Epithelial cell of proximal tubule (primary cell): ENCODE results near the gene NDUFC2. TPM values are rescaled to one million over a fixed set of nuclear protein-coding genes. Genes with fewer than 3 reads are reported as not detected.

Source experiments
- DNase-seq: peaks from one replicate; pipeline ENCODE4 v3.0.0-alpha.2; 2011; ENCODE audit warnings: low read depth
- H3K4me3 ChIP-seq: 2 replicates; pipeline ENCODE4 v1.5.1; 2011; ENCODE audit warnings: low read depth, mild to moderate bottlenecking, low read length
- total RNA-seq: library from RNA; depleted of rRNA; stranded (reverse); fragments of >200 nt; gene quantifications from 2 replicates; pipeline ENCODE4 v1.2.3, GENCODE V29; 2015
- TF ChIP-seq, protein P1 (sequence below): conservative IDR thresholded peaks from 2 replicates; pipeline ENCODE4 v1.5.1; 2012; ENCODE audit warnings: low read depth, mild to moderate bottlenecking, low read length

NDUFC2 gene
- total RNA-seq, result 159 and 164 TPM in 2 replicates

DNA sequence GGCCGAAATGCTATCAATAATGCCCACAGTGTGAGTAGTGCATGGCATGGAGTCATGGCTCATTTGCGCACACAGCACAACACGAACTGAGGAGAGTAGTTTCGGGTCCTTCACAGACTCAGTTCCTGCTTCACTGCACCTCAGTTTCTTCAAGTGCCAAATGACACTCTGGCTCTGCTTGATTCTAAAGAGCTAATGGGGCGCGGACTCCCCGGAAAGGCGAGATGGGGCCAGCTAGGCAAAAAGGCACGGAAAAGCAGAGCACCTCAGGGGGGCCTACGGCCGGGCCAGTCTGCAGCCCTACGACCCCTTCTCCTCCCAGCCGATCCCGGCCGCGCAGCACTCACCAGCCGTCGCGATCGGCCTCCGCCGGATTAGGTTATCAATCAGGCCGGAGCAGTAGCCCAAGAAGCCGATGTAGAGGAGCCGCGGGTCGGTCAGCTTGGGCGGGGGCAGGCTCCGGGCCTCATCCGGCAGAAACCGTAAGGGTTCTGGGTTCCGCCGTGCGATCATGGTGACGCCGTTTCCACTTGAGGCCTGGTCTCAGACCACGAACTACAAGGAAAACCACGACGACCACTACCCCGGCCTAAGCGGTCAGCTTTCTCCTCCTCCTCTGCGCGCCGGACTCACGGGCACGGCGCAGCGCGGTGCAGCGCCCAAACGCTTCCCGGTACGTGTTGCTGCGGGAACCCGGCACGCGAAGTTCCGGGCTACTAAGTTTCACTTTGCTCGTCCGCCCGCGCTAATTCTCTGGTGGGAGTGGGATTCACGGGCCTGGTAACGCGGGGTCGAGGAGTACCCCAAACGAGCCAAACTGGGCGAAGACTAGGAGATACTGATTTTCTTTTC, at the start of gene NDUFC2:
Gene NDUFC2 (minus strand): TSS at position 631 of the 852 bp plus-strand sequence. CDS start 118 bp downstream, at position 513.
- TF ChIP-seq, protein P1, sequence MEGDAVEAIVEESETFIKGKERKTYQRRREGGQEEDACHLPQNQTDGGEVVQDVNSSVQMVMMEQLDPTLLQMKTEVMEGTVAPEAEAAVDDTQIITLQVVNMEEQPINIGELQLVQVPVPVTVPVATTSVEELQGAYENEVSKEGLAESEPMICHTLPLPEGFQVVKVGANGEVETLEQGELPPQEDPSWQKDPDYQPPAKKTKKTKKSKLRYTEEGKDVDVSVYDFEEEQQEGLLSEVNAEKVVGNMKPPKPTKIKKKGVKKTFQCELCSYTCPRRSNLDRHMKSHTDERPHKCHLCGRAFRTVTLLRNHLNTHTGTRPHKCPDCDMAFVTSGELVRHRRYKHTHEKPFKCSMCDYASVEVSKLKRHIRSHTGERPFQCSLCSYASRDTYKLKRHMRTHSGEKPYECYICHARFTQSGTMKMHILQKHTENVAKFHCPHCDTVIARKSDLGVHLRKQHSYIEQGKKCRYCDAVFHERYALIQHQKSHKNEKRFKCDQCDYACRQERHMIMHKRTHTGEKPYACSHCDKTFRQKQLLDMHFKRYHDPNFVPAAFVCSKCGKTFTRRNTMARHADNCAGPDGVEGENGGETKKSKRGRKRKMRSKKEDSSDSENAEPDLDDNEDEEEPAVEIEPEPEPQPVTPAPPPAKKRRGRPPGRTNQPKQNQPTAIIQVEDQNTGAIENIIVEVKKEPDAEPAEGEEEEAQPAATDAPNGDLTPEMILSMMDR, result no peak
- no peak for DNase-seq
- peak within 1 kb of the TSS; percentile 94 for H3K4me3 ChIP-seq

GRCh38 chr11:78127403-78127802, 47.7 kb upstream of the NDUFC2 start:
- TF ChIP-seq, protein P1, result no peak
- no peak overlapping the region for H3K4me3 ChIP-seq
- DNase-seq, result no peak

GRCh38 chr11:78112582-78113275, 33.1 kb upstream of the NDUFC2 start:
- DNase-seq, result no peak
- H3K4me3 ChIP-seq, result no peak overlapping the region
- TF ChIP-seq, protein P1, result no peak

DNA sequence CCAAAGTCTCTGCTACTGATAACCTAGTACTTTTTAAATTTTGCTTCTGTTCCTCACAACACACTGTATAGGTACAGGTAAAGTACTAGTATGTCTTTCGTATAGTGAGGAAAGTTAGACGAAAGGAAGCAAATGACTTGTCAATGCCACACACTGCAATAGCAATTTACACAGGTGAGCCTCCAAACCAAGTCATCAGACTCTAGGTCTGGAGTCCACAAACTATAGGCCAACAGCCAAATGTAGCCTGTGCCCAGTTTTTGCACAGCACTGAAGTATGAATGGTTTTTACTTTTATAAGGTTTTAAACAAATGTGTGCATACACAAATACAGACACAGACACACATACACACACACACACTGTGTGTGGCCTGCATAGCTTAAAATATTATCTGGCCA, 31.6 kb upstream of the NDUFC2 start:
- no peak for DNase-seq
- TF ChIP-seq, protein P1, result no peak
- H3K4me3 ChIP-seq, result no peak overlapping the region

DNA sequence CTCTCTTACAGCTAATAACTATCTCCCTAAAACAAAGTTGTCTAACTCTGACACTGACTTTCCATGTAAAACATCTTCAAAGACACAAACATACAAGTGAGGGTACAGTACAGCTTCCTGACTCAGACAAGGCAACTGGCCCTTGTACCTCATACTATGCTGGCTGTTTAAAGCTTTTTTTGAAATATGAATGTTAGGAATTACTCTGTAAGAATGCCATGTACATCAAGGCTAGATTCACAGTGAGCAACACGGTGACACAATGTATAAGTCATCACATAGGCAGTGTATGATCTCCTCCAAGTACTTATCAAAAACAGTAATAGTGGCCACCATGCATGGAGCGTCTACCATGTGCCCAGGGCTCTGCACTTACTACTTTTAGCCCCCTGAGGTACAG, 31.2 kb upstream of the NDUFC2 start:
- no peak for DNase-seq
- TF ChIP-seq, protein P1, result no peak
- no peak overlapping the region for H3K4me3 ChIP-seq

- no peak overlapping the region for H3K4me3 ChIP-seq
- no peak for DNase-seq
- TF ChIP-seq, protein P1, result no peak
Observed at GRCh38 chr11:78110351-78110750, 30.7 kb upstream of the NDUFC2 start.
